CD14-positive monocyte (primary cell): Measurements from ENCODE around the gene CHRM5. TPM values are rescaled to one million over a fixed set of nuclear protein-coding genes. Genes with fewer than 3 reads are reported as not detected.

Experiments
- DNase-seq, 3 donors: peaks; one replicate each; pipeline ENCODE4 v3.0.0-alpha.2; 2011 to 2022
- H2AFZ ChIP-seq: 2 replicates; pipeline ENCODE4 v1.6.0; 2012; ENCODE audit warnings: mild to moderate bottlenecking, low read depth, low read length, inconsistent platforms; ENCODE audit not compliant: insufficient read depth, poor library complexity, severe bottlenecking
- H3K27ac ChIP-seq, 2 donors: 1 replicate in 1 of 2; 2 replicates in 1 of 2; pipeline ENCODE4 v1.5.1; 2012 to 2013; ENCODE audit warnings: low read length in 2 of 2, control low read depth in 1 of 2, inconsistent platforms in 1 of 2, low read depth in 1 of 2, mild to moderate bottlenecking in 1 of 2
- H3K27me3 ChIP-seq, 2 donors: one replicate each; pipeline versions ENCODE4 v1.6.0 to v1.6.1; 2011 to 2013; ENCODE audit warnings: low read length in 2 of 2; ENCODE audit not compliant: control insufficient read depth in 2 of 2, insufficient read depth in 2 of 2
- H3K36me3 ChIP-seq, 2 donors: replicated peaks in 1 of 2; 1 replicate in 1 of 2; 2 replicates in 1 of 2; pipeline versions ENCODE4 v1.5.1 to v1.6.1; 2012 to 2013; ENCODE audit warnings: low read length in 2 of 2, control low read depth in 1 of 2, inconsistent platforms in 1 of 2, mild to moderate bottlenecking in 1 of 2; ENCODE audit not compliant: insufficient read depth in 2 of 2, control insufficient read depth in 1 of 2
- H3K4me1 ChIP-seq, 2 donors: 1 replicate in 1 of 2; 2 replicates in 1 of 2; pipeline versions ENCODE4 v1.5.1 to v1.6.1; 2012 to 2013; ENCODE audit warnings: low read length in 2 of 2, control low read depth in 1 of 2, inconsistent platforms in 1 of 2, mild to moderate bottlenecking in 1 of 2, moderate library complexity in 1 of 2; ENCODE audit not compliant: insufficient read depth in 2 of 2, control insufficient read depth in 1 of 2
- H3K4me2 ChIP-seq: replicated peaks from 2 replicates; pipeline ENCODE3; 2012; ENCODE audit warnings: low read length, moderate library complexity, mild to moderate bottlenecking; ENCODE audit not compliant: poor library complexity, severe bottlenecking; ENCODE audit errors: extremely low read depth
- H3K4me3 ChIP-seq, 3 experiments: fragments of 200-600 bp in 1 of 3; sonication (generic) in 1 of 3; replicated peaks in 1 of 3; 1 replicate in 2 of 3; 2 replicates in 1 of 3; pipeline ENCODE4 v1.5.1; 2011 to 2013; ENCODE audit warnings: low read length in 3 of 3, mild to moderate bottlenecking in 3 of 3, control low read depth in 2 of 3, low read depth in 2 of 3, inconsistent platforms in 1 of 3, moderate library complexity in 1 of 3
- H3K79me2 ChIP-seq: 2 replicates; pipeline ENCODE4 v1.6.0; 2012; ENCODE audit warnings: mild to moderate bottlenecking, control low read depth, inconsistent platforms, low read length, moderate library complexity; ENCODE audit not compliant: insufficient read depth
- H3K9ac ChIP-seq: 2 replicates; pipeline ENCODE4 v1.6.0; 2017; ENCODE audit warnings: low read length, mild to moderate bottlenecking; ENCODE audit not compliant: insufficient read depth, poor library complexity, severe bottlenecking
- H3K9me3 ChIP-seq, 2 donors: replicated peaks in 1 of 2; 1 replicate in 1 of 2; 2 replicates in 1 of 2; pipeline versions ENCODE4 v1.5.1 to v1.6.1; 2012 to 2013; ENCODE audit warnings: low read length in 2 of 2, control low read depth in 1 of 2; ENCODE audit not compliant: control insufficient read depth in 1 of 2, insufficient read depth in 1 of 2
- H4K20me1 ChIP-seq: 2 replicates; pipeline ENCODE4 v1.6.0; 2012; ENCODE audit warnings: mild to moderate bottlenecking, low read length, control low read depth, moderate library complexity; ENCODE audit not compliant: insufficient read depth
- H3K27ac Mint-ChIP-seq, 7 donors: one replicate each; pipeline ENCODE4 v1.8.0; 2020; ENCODE audit warnings: mild to moderate bottlenecking in 7 of 7, mixed read lengths in 7 of 7, moderate library complexity in 6 of 7, inconsistent platforms in 2 of 7
- H3K27me3 Mint-ChIP-seq, 3 donors: one replicate each; pipeline ENCODE4 v1.8.0; 2021 to 2022; ENCODE audit warnings: low read depth in 3 of 3, mild to moderate bottlenecking in 3 of 3, mixed read lengths in 3 of 3, moderate library complexity in 3 of 3, inconsistent platforms in 1 of 3
- H3K36me3 Mint-ChIP-seq, 2 donors: one replicate each; pipeline ENCODE4 v1.8.0; 2020; ENCODE audit warnings: mixed read lengths in 2 of 2, inconsistent platforms in 1 of 2, mild to moderate bottlenecking in 1 of 2
- H3K4me1 Mint-ChIP-seq: one replicate; pipeline ENCODE4 v1.8.0; 2020; ENCODE audit warnings: mild to moderate bottlenecking, mixed read lengths
- H3K4me3 Mint-ChIP-seq, 2 donors: one replicate each; pipeline ENCODE4 v1.8.0; 2020; ENCODE audit warnings: mild to moderate bottlenecking in 2 of 2, mixed read lengths in 2 of 2, moderate library complexity in 1 of 2
- H3K9me3 Mint-ChIP-seq, 7 donors: one replicate each; pipeline ENCODE4 v1.8.0; 2020 to 2022; ENCODE audit warnings: mixed read lengths in 7 of 7, mild to moderate bottlenecking in 6 of 7, moderate library complexity in 6 of 7, inconsistent platforms in 2 of 7
- CTCF ChIP-seq: fragments of 200-600 bp; IDR thresholded peaks from one replicate; pipeline ENCODE4 v1.8.0; 2022; ENCODE audit warnings: antibody characterized with exemption, mild to moderate bottlenecking
- WGBS: methylation state at CpG from one replicate; pipeline ENCODE4 v1.1.5; 2013; ENCODE audit warnings: missing lambda C conversion rate; ENCODE audit not compliant: insufficient coverage; 5-methylcytosine and 5-hydroxymethylcytosine counted together
- intact Hi-C, 2 donors: fragments of 100-400 bp; cut with micrococcal nuclease; formaldehyde crosslinking; loops; one replicate each; pipeline versions ENCODE4 v1.15.0 to v1.15.1; 2023
- polyA plus RNA-seq, 3 donors: library from polyadenylated mRNA; depleted of rRNA in 1 of 3; unstranded in 2 of 3; stranded (reverse) in 1 of 3; fragments of 300-500 nt in 2 of 3; fragments of >200 nt in 1 of 3; fragmentation: Illumina TruSeq in 2 of 3; gene quantifications; 1 replicate in 2 of 3; 2 replicates in 1 of 3; pipeline ENCODE4 v1.2.3, GENCODE V29; 2012 to 2021

The CHRM5 gene
- polyA plus RNA-seq, 3 donors: not detected

DNA sequence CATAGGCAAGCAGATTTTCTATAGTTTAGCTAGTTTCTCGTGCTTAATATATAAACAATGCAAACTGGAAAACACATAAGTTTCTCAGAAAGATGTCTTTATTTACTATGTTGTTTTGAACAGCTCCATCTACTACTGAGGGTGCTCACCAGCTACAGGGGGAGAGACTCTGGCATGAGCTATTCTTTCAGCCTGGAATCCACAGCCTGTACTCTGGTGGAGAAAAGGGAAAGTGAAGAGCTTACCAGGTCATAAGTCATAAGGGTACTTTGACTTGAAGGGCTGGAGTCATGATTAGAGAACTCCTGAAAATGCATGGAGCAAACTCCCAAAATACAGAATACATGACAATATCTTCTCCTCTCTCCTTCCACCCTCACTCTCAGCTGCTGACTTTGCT, 75.1 kb downstream of the CHRM5 start:
- Histone ChIP-seq H3K27ac (no peak overlapping the region), H3K4me2 (no peak overlapping the region), H3K4me1 (peaks cover 10 to 13% of the 10 kb centered on the region in 2 donors), H2AFZ (no peak overlapping the region), H3K27me3 (no peaks in the 10 kb centered on the region), H3K9ac (no peak overlapping the region), H3K36me3 (no peaks in the 10 kb centered on the region), H4K20me1 (no peaks in the 10 kb centered on the region), H3K4me3 (no peak overlapping the region), H3K79me2 (no peaks in the 10 kb centered on the region), H3K9me3 (peaks cover 0 to 11% of the 10 kb centered on the region in 2 donors)
- H3K36me3 Mint-ChIP-seq: no peaks in the 10 kb centered on the region
- H3K9me3 Mint-ChIP-seq: peaks cover 0 to 12% (median under 1%) of the 10 kb centered on the region in 7 donors
- intact Hi-C loops: no loop called here
- no peak overlapping the region for H3K27ac Mint-ChIP-seq
- DNase-seq: no peak
- H3K4me1 Mint-ChIP-seq: peaks cover 11% of the 10 kb centered on the region
- H3K4me3 Mint-ChIP-seq: no peak overlapping the region
- no peak for TF ChIP-seq CTCF
- peaks cover 2 to 5% (median 5%) of the 10 kb centered on the region in 3 donors for H3K27me3 Mint-ChIP-seq
- WGBS: no CpG with 5 or more reads among the region's 1 CpG

GRCh38 chr15:34043813-34044212, 75.5 kb downstream of the CHRM5 start:
- Histone ChIP-seq H3K4me2 (no peak overlapping the region), H2AFZ (no peak overlapping the region), H3K4me1 (peaks cover 10 to 13% of the 10 kb centered on the region in 2 donors), H3K27ac (no peak overlapping the region), H3K79me2 (no peaks in the 10 kb centered on the region), H3K9me3 (peaks cover 0 to 15% of the 10 kb centered on the region in 2 donors), H4K20me1 (no peaks in the 10 kb centered on the region), H3K9ac (no peak overlapping the region), H3K4me3 (no peak overlapping the region), H3K27me3 (no peaks in the 10 kb centered on the region), H3K36me3 (no peaks in the 10 kb centered on the region)
- Mint-ChIP-seq H3K9me3 (peaks cover 0 to 12% (median 4%) of the 10 kb centered on the region in 7 donors), H3K4me1 (peaks cover 11% of the 10 kb centered on the region), H3K4me3 (no peak overlapping the region), H3K27ac (no peak overlapping the region), H3K36me3 (no peaks in the 10 kb centered on the region), H3K27me3 (peaks cover 2 to 6% (median 5%) of the 10 kb centered on the region in 3 donors)
- TF ChIP-seq CTCF: no peak
- intact Hi-C loops: no loop called here
- WGBS: 81% methylated on average over 2 of the region's 2 CpGs
- DNase-seq: no peak
